Neural cell (in vitro differentiated cells): ENCODE data around the gene SEMA4B. TPM values are rescaled to one million over a fixed set of nuclear protein-coding genes. Genes with fewer than 3 reads are reported as not detected.

Source experiments
- H2AFZ ChIP-seq: fragments of 200-600, 300-800 bp; sonication (generic), shearing (Covaris generic); 2 replicates; pipeline ENCODE4 v1.6.0; 2014; ENCODE audit warnings: low read depth, mild to moderate bottlenecking, antibody characterized with exemption, low read length, moderate library complexity
- H3F3A ChIP-seq: fragments of 200-600 bp; shearing (Covaris generic); 2 replicates; pipeline ENCODE4 v1.6.1; 2016; ENCODE audit warnings: mild to moderate bottlenecking, moderate library complexity, mixed read lengths, antibody characterized with exemption, low read length; ENCODE audit not compliant: insufficient read depth, poor library complexity, severe bottlenecking
- H3K27ac ChIP-seq: fragments of 200-600, 300-800 bp; sonication (generic), shearing (Covaris generic); 2 replicates; pipeline ENCODE4 v1.5.1; 2014; ENCODE audit warnings: mild to moderate bottlenecking, low read length, moderate library complexity
- H3K27me3 ChIP-seq: fragments of 300-800, 200-600 bp; sonication (generic), shearing (Covaris generic); 2 replicates; pipeline ENCODE4 v1.6.0; 2014; ENCODE audit warnings: mild to moderate bottlenecking, low read depth, low read length, moderate library complexity; ENCODE audit not compliant: insufficient read depth
- H3K36me3 ChIP-seq: fragments of 300-800, 200-600 bp; sonication (generic), shearing (Covaris generic); 2 replicates; pipeline ENCODE4 v1.5.1; 2014; ENCODE audit warnings: mild to moderate bottlenecking, antibody characterized with exemption, low read length, moderate library complexity; ENCODE audit not compliant: insufficient read depth
- H3K4me2 ChIP-seq: fragments of 300-800, 200-600 bp; sonication (generic), shearing (Covaris generic); 2 replicates; pipeline ENCODE4 v1.6.0; 2014; ENCODE audit warnings: mild to moderate bottlenecking, low read length
- H3K4me3 ChIP-seq: fragments of 300-800, 200-600 bp; sonication (generic), shearing (Covaris generic); 2 replicates; pipeline ENCODE4 v1.5.1; 2014; ENCODE audit warnings: mild to moderate bottlenecking, low read length, moderate library complexity
- H3K79me2 ChIP-seq: fragments of 200-600 bp; shearing (Covaris generic); replicated peaks from 2 replicates; pipeline ENCODE4 v1.6.0; 2014; ENCODE audit warnings: mild to moderate bottlenecking, low read length, moderate library complexity; ENCODE audit not compliant: insufficient read depth
- H3K9ac ChIP-seq: fragments of 300-800, 200-600 bp; sonication (generic), shearing (Covaris generic); 2 replicates; pipeline ENCODE4 v1.6.1; 2016; ENCODE audit warnings: mild to moderate bottlenecking, low read length, mixed read lengths
- H3K9me2 ChIP-seq: fragments of 200-600 bp; shearing (Covaris generic); 2 replicates; pipeline ENCODE4 v1.6.1; 2016; ENCODE audit warnings: mild to moderate bottlenecking, low read length, mixed read lengths; ENCODE audit not compliant: insufficient read depth
- H3K9me3 ChIP-seq: fragments of 200-600, 300-800 bp; sonication (generic), shearing (Covaris generic); 2 replicates; pipeline ENCODE4 v1.6.1; 2016; ENCODE audit warnings: mild to moderate bottlenecking, mixed run types, low read length, moderate library complexity, mixed read lengths
- H4K20me1 ChIP-seq: fragments of 200-600 bp; shearing (Covaris generic); 2 replicates; pipeline ENCODE4 v1.6.1; 2016; ENCODE audit warnings: mild to moderate bottlenecking, mixed run types; ENCODE audit not compliant: insufficient read depth
- CTCF ChIP-seq: fragments of 450-650 bp; IDR thresholded peaks from 2 replicates; pipeline ENCODE4 v1.5.1; 2014; ENCODE audit warnings: antibody characterized with exemption, mild to moderate bottlenecking, moderate library complexity; ENCODE audit not compliant: poor library complexity, severe bottlenecking
- EP300 ChIP-seq: fragments of 450-650 bp; conservative IDR thresholded peaks from 2 replicates; pipeline ENCODE4 v1.6.1; 2014; ENCODE audit warnings: antibody characterized with exemption, mild to moderate bottlenecking, moderate library complexity; ENCODE audit not compliant: poor library complexity, severe bottlenecking
- EZH2 ChIP-seq: fragments of 200-600, 300-800 bp; shearing (Covaris generic), sonication (generic); IDR thresholded peaks from 2 replicates; pipeline ENCODE4 v1.6.1; 2014; ENCODE audit warnings: antibody characterized with exemption, low read length, borderline replicate concordance, mild to moderate bottlenecking; ENCODE audit not compliant: insufficient read depth, poor library complexity, severe bottlenecking
- MXI1 ChIP-seq: fragments of 450-650 bp; conservative IDR thresholded peaks from 2 replicates; pipeline ENCODE4 v1.6.1; 2014; ENCODE audit warnings: antibody characterized with exemption, mild to moderate bottlenecking; ENCODE audit not compliant: poor library complexity, severe bottlenecking
- POLR2AphosphoS5 ChIP-seq: IDR thresholded peaks from 2 replicates; pipeline ENCODE4 v1.6.1; 2012
- RAD21 ChIP-seq: fragments of 450-650 bp; conservative IDR thresholded peaks from 2 replicates; pipeline ENCODE4 v1.6.1; 2014; ENCODE audit warnings: antibody characterized with exemption, mild to moderate bottlenecking, moderate library complexity
- REST ChIP-seq: IDR thresholded peaks from 2 replicates; pipeline ENCODE4 v1.6.1; 2012; ENCODE audit warnings: borderline replicate concordance
- SMC3 ChIP-seq: fragments of 450-650 bp; conservative IDR thresholded peaks from 2 replicates; pipeline ENCODE4 v1.6.1; 2014; ENCODE audit warnings: antibody characterized with exemption, mild to moderate bottlenecking, moderate library complexity; ENCODE audit not compliant: poor library complexity
- TAF1 ChIP-seq: IDR thresholded peaks from 2 replicates; pipeline ENCODE4 v1.6.1; 2012; ENCODE audit warnings: low read depth
- polyA plus RNA-seq: library from polyadenylated mRNA; depleted of rRNA; stranded (reverse); fragments of >200 nt; gene quantifications from 2 replicates; pipeline ENCODE4 v1.2.3, GENCODE V29; 2014

SEMA4B gene
- polyA plus RNA-seq, 1 donor from 2014 or later: 11.0 TPM

- Histone ChIP-seq H3F3A (no peaks in the 10 kb centered on the region), H3K27ac (no peak overlapping the region), H2AFZ (no peak overlapping the region), H3K9me3 (no peaks in the 10 kb centered on the region), H3K9me2 (no peaks in the 10 kb centered on the region), H3K9ac (no peak overlapping the region), H3K27me3 (no peaks in the 10 kb centered on the region), H3K36me3 (no peaks in the 10 kb centered on the region), H3K4me2 (no peak overlapping the region), H4K20me1 (no peaks in the 10 kb centered on the region), H3K79me2 (no peaks in the 10 kb centered on the region), H3K4me3 (no peak overlapping the region)
- TF ChIP-seq CTCF: no peak
- no peak for TF ChIP-seq MXI1
- no peak for TF ChIP-seq RAD21
- no peak for TF ChIP-seq EP300
- no peak for TF ChIP-seq POLR2AphosphoS5
- TF ChIP-seq TAF1: no peak
- no peak for TF ChIP-seq SMC3
- no peak for TF ChIP-seq EZH2
- TF ChIP-seq REST: no peak
These were observed 29.0 kb downstream of the SEMA4B start for GRCh38 chr15:90230071-90230494.

GRCh38 chr15:90230610-90231009, 29.5 kb downstream of the SEMA4B start:
- no peaks in the 10 kb centered on the region for H4K20me1 ChIP-seq
- no peaks in the 10 kb centered on the region for H3K36me3 ChIP-seq
- H2AFZ ChIP-seq: no peak overlapping the region
- no peak overlapping the region for H3K4me2 ChIP-seq
- H3F3A ChIP-seq: no peaks in the 10 kb centered on the region
- H3K9me3 ChIP-seq: no peaks in the 10 kb centered on the region
- no peaks in the 10 kb centered on the region for H3K9me2 ChIP-seq
- H3K9ac ChIP-seq: no peak overlapping the region
- H3K79me2 ChIP-seq: no peaks in the 10 kb centered on the region
- no peak for TF ChIP-seq EZH2
- no peak for TF ChIP-seq MXI1
- no peak for TF ChIP-seq REST
- no peak for TF ChIP-seq POLR2AphosphoS5
- TF ChIP-seq EP300: no peak
- no peak for TF ChIP-seq RAD21
- TF ChIP-seq TAF1: no peak
- H3K27ac ChIP-seq: no peak overlapping the region
- H3K4me3 ChIP-seq: no peak overlapping the region
- no peaks in the 10 kb centered on the region for H3K27me3 ChIP-seq
